CD4-positive, alpha-beta T cell treated with Interleukin-4 for 1 hour (primary cell): ENCODE results near the gene NDFIP1.
A peak's percentile ranks its signal among the peaks of the same experiment; 100 is the strongest.

Experiments used
- DNase-seq, 2 donors: peaks; one replicate each; pipeline ENCODE4 v3.0.0-alpha.2; 2020 to 2022

NDFIP1 gene

DNA sequence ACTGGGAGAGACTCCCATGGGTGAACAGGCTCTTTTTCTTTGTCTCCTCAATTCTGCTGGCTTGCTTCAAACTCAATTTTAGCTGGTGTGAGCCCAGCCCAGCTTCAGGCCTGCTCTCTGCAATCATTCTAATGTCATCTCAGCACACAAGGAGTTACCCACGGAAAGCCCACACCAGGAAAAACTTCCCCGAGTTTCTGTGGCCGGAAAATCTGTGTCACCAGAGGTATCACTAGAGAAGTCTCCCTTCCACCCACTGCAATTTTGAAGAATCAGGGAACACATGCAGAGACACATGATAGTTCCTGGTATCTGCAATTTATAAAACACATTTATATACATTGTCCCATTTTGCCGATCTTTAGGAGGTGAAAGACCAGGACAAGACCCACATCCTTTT lies 13.5 kb upstream of the NDFIP1 start:
- DNase-seq: peak in 1 of 2 donors; percentile 38

DNA sequence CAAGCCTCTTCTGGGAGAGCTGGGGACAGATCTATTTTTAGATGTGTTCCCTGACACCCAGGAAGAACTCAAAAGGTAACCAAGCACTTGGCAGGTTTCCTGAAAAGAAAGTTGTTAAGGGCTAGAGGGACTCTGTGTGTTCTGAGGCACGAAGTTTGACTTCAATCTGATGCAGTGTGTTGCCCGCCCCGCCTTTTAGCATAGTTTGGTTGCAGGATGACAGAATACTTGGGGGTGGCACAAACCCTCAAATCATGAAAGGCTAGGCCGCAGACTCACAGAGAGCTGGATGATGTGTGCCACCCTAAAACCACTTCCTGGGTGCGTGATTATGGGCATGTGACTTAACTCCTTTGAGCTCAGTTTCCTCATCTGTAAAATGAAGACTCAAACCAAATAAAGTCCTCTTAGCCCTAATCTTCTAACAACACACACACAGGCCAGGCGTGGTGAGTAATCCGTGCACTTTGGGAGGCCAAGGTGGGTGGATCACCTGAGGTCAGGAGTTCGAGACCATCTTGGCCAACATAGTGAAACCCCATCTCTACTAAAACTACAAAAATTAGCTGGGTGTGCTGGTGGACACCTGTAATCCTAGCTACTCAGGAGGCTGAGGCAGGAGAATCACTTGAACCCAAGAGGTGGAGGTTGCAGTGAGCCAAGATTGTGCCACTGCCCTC lies 12.8 kb upstream of the NDFIP1 start:
- DNase-seq: peak; percentile 88 to 90

- peak; percentile 42 to 46 for DNase-seq
Measured at GRCh38 chr5:142096382-142096781, 12.2 kb upstream of the NDFIP1 start.

DNA sequence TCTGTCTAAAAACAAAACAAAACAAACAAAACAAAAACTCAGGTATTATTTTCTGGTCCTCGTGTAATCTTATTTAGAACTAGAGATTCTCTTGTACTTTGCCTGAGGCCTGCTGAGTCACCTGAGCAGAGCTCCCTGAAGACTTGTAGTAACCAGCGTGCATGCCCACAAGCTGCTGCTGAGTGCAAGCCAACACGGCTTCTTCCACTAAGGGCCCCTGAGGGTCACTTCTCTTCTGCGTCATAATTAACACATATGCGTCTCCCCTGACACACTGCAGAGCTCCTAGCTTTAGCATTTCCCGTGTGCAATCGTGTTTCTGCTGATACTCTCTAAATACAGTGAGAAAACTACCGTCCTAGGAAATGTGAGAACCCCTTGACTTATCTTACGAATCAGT lies 10.9 kb upstream of the NDFIP1 start:
- DNase-seq: peak in 1 of 2 donors; percentile 40

DNA sequence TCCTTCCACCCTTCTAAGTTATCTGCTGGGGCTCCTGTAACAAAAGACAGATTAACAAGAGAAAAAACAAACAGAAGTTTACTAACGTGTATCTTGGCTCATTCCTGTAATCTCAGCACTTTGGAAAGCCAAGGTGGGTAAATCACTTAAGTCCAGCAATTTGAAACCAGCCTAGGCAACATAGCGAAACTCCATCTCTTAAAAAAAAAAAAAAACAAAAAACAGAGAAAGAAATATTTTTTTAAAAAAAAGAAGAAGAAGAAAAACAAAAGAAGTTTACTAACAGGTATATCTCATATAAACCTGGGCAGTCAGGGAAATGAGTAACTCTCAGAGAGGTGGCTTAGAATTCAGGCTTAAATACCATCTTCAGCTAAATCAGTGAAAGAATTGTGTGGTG lies 10.3 kb upstream of the NDFIP1 start:
- no peak for DNase-seq

DNA sequence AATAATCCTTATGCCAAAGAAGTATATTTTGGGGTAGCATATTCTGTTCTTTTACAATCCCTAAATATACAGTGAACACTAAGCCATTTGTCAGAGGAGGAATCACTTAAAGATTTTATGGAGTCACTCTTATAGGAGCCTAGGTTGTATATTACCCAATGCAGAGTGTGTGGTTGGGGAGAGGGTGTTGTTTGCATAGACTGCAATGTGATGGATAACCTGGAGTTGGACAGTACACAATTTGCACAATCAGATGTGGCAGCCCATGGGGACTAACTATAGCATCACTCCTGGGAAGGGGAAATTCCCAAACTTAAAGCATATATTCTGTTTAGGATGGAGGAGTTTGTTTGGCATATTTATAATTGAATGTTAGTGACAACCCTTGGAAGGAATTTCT lies 9.6 kb upstream of the NDFIP1 start:
- DNase-seq: no peak

GRCh38 chr5:142100307-142100706 lies 8.3 kb upstream of the NDFIP1 start:
- no peak for DNase-seq

DNA sequence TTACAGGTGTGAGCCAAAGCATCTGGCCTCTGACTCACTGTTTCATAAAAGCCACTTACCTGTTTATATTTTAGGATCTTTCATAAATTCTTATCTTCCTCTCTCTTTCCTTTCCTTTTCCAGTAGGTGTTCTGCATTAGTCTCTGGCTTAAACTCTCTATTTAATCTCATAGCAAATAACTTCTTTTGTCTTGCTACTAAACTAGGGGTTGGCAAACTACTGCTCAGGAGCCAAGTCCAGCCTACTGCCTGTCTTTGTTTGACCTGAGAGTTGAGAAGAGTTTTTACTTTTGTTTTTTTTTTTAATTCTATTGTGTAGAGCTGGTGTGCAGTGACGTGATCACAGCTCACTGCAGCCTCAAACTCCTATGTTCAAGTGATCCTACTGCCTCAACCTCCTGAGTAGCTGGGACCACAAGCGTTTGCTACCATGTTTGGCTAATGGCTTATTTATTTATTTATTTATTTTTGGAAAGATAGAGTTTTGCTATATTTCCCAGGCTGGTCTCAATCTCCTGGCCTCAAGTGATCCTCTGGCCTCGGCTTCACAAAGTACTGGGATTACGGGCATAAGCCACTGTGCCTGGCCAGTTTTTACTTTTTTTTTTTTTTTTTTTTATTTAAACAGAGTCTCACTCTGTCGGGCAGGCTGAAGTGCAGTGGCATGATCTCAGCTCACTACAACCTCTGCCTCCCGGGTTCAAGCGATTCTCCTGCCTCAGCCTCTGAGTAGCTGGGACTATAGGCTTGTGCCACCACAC lies 5.4 kb upstream of the NDFIP1 start:
- DNase-seq: no peak

GRCh38 chr5:142104491-142104890 lies 4.1 kb upstream of the NDFIP1 start:
- peak; percentile 76 to 83 for DNase-seq

DNA sequence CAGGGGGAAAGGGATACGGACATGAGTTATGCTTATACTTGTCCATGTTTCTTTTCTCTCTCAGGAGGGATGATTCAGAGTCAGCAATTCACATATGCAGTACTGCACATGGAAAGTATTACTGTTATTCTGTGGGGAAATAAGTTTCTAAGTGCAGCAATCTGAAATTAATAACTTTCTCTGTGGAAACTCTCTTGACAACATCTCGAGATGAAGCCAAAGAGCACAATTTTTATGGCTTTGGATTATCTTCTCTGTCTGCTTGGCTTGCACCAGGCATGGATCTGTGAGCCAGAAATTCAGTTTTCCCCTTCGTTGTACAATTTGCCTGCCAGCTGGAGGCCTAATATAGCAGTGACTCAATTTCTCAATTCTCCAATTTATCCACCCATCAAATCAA lies 2.5 kb upstream of the NDFIP1 start:
- DNase-seq: no peak

DNA sequence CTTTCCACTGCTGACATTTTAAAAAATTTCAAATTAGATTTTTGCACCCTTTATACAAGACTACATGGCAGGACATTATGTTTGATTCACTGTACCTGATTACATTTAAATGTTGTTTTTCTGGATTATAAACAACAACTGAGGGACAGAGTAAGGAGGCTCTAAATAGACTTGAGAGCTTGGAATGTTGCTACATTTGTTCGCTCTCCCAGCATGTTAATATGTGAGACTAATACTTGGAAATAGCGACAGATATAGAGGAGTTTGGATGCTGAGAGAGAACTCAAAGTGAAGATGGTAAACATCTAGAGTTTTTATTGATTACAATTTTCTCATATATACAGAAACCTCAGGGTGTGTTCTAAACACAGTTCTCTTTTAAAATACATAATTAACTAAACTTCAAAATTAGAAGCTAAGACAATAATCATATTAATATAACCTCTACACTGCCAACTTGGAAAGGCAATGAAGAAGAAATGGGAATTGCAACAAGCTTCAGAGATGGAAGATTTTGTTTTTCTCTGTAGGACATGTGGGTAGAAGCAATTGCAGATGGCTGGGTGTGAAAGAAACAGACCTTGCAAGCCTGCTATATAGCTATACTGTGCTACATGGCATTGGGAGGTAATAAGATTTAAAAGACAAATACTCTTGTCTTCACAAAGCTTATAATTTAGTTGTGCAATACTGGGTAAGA lies 1.4 kb upstream of the NDFIP1 start:
- DNase-seq: no peak

- DNase-seq: no peak
Measured at GRCh38 chr5:142107736-142108431, 695 bp upstream of the NDFIP1 start.

DNA sequence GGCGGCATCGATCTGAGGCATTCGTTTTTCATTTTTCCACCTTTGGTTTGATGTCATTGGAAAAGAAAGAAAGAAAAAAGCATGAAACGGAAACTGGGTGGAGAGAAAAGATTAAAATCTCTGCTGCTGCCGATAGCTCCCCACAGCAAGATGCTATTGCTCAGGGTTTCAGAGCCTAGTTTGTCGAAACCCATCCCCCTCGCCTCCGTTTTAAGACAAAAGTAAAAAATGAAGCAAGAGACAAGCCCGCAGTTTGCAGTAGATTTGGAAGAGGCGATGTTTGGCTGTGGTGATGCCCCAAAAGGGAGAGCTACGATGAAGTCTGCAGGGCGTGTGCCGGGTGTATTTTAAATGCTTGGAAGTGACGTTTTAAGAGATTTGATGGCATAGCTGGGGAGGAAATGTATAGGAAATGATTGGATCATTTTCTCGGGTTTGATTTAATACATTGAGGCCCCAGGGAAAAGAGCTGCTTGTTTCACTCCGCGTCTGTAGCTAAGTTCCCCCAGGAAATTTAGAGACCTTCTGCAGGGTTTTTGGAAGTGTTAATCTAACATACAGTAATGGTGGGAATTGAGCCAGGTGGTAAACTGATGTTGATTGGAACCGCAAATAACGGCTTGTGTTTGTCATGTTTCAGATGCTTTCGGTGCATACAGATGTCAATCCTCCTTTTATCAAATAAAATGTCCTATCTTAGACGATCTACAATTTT lies 909 bp downstream of the NDFIP1 start:
- DNase-seq: peak; percentile 45 to 67

DNA sequence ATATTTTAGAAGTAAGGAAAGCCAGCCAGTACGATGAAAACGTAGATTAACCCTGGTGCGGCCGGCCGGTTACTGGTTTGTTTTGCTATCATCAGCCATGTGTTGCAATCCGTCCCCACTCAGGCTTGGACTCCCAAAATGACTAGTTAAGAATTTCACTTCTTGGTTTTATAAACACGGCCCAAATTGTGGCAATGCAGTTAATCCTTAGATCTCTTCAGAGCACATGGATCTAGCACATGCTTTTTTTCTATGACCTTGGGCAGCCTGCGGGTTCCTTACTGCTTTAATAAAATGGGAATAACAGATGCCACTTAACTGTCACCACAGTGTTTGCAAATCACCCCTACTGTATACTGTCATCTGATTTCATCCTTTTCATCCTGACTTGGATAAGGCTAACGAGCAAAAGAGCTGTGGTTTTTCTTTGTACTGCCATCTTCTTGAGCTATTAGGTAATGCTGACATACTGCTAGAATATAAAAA lies 1.5 kb downstream of the NDFIP1 start:
- peak in 1 of 2 donors; percentile 36 for DNase-seq

DNA sequence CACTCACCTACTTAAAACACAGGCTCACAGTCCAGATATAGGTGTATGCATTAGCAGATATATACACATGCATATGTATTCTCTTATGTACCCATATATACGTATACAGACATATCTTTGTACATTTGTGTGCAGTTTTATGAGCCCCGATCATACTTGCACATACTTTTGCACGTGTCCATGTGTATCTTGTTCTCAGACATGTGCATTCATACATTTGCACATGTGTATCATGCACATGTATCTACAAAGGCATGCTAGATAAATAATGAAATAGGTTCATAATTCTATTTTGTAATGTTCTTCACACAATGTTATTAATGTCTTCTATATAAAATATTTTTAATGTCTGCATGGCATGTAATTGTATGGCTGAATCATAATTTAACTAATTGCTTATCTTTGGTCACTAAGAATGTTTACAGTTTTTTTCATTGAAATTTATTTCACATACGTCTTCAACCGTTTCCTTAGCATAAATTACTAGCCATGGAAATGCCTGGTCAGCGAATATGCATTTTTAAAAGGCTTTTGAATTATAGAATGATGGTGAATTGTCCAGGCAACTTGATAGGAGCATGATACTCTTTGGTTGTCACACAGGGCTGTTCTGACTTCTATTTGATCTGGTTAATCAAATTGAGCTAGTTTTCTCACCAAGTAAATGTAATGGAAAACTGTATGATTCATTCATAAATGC lies 2.6 kb downstream of the NDFIP1 start:
- no peak for DNase-seq

- DNase-seq: no peak
Measured at GRCh38 chr5:142114687-142115086, 6.1 kb downstream of the NDFIP1 start.

- no peak for DNase-seq
Measured at GRCh38 chr5:142115937-142116614, 7.5 kb downstream of the NDFIP1 start.

- no peak for DNase-seq
Measured at GRCh38 chr5:142117579-142118151, 9.1 kb downstream of the NDFIP1 start.

DNA sequence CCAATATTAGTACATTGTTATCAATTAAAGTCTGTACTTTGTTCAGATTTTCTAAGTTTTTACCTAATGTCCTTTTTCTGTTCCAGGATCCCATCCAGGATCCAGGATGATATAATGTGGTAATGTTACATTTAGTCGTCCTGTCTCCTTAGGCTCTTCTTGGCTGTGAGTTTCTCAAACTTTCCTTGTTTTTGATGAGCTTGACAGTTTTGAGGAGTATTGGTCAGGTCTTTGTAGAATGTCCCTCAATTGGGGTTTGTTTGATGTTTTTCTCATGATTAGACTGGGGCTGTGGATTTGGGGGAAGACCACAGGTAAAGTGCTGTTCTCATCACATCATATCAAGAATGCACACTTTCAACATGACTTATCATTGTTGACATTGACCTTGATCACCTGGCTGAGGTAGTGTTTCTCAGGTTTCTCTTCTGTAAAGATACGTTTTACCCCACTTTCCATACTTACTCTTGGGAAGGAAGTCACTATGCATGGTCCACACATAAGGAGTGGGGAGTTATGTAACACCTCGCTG lies 9.6 kb downstream of the NDFIP1 start:
- no peak for DNase-seq

GRCh38 chr5:142119051-142119625 lies 10.6 kb downstream of the NDFIP1 start:
- DNase-seq: no peak
